T-helper 1 cell treated with Interleukin-12 subunit alpha and Interleukin-12 subunit beta and Interleukin-4 antibody, amounts not matched to agents 30 ng/mL and 1 ng/mL, for 36 hours (primary cell): ENCODE measurements around the gene ADCY2. TPM values are rescaled to one million over a fixed set of nuclear protein-coding genes. Genes with fewer than 3 reads are reported as not detected.

Source experiments
- intact Hi-C: fragments of 100-400 bp; cut with micrococcal nuclease; formaldehyde crosslinking; loops from one replicate; pipeline ENCODE4 v1.15.1; 2024
- total RNA-seq: library from RNA; stranded (reverse); gene quantifications from 2 replicates; pipeline ENCODE4 v1.2.3, GENCODE V29; 2022

Gene ADCY2
- total RNA-seq, 1 donor from 2014 or later = not detected

DNA sequence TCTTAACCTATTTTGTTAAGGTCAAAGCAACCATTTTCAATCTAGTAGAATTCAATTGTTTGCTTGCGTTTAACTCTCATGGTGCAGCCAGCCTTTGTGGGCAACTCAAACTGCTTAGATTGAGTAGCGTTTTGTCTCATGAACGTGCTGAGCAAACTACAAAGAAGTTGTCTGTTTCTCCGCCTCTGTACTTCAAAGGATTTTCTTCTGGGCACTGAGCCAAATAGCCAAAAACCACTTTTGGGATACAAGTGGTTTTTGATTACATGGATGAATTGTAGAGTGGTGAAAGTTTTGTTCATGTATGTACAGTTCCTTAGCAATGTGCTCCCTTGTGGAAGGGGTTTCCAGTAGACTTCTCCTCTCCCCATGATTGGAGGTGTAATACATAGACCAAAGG, 332.1 kb downstream of the ADCY2 start:
- intact Hi-C loops = no loop called here

DNA sequence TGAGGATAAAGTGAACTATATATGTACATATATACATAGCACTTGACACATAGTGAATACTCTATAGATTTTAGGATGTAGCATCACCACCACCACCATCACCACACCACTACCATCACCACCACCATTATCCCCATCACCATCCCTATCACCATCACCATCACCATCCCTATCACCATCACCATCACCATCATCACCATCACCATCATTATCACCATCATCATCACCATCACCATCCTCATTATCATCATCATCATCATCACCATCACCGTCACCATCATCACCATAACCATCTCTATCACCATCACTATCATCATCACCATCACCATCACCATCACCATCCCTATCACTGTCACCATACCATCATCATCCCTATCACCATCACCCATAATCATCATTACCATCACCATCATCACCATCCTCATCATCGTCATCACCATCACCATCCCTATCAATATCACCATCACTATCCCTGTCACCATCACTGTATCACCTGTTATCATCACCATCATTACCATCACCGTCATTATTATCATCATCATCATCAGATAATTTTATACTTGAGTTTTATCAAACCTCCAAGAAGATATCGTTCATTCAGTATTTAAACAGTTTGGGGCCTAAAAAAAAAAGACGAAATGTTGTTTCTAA, 345.6 kb downstream of the ADCY2 start:
- intact Hi-C loops = loop anchor here (10.0 kb wide), 1 partner anchor 487 kb away; no protein-coding TSS in a partner anchor

DNA sequence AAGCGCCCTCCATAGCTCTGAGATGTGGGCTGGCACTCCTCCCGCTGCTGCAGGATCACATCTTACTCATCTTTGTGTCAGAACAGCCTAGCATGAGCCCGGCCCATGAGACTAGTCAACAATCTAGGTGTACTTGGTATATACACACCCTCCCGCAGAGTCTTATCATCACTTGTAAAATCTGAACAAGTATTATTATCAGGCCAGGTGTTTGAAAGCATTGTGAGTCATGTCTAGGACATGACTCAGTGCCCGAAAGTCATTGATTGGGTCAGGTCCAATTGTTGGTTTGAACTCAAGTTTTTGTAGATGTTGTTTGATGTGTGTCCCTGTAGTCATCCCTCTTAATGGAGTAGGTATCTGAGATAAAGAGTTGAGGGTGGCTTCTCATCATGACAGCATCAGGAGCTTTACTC, 346.3 kb downstream of the ADCY2 start:
- intact Hi-C loops = loop anchor here (10.0 kb wide), 1 partner anchor 487 kb away; no protein-coding TSS in a partner anchor

DNA sequence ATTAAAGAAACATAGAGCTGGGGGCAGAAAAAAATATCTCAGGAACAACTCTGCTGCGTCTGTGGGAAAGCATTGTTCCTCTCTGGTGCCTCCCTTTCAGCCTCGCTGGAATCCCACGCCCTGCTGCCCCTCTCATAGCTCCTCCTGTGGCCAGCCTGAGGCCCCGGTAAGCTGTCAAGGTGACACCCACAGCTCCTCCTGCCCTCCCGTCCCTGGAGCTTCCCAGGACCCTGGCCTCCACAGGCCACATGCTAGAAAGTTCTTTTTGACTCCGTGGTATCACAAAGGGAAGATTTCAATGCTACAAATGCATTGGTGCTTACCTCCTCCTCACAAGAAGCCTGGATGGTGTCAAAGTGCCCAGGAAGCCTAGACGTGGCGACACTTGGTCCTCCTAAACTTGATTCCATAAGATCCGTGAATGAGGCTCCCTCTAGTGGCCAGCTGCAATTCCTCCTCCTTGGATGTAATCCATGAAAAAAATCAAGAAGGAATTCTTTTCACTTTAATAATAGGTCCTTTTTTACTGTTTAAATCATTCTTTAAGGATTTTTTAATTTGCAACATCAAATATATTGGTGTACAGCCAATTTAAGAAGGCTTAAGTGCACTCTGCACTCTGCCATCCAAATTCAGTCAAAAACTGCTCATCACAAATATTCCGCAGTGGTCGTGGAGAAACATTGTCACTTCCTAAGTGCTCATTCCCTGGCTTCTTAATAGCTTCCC, 350.1 kb downstream of the ADCY2 start:
- intact Hi-C loops = loop anchor here (1.0 to 10.0 kb wide), 3 partner anchors 491 to 980 kb away; no protein-coding TSS in a partner anchor

DNA sequence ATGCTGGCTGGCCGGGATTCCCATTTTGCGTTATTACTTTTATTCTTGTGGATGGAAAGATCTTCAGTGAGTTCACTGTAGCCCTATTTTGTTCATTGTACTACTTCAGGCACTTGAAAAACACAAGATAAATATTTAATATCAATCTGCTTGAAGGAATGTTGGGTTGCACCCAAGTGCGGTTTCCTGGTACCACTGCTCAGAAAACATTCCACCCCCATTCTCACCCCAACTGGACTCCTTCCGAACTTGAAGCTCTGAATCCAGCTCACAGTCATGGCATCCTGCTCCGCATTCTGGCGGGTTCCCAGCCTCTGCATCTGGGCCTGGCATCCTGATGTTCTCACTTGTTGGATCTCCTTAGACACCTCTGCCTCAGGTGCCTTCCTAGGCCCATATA, 351.8 kb downstream of the ADCY2 start:
- intact Hi-C loops = loop anchor here (10.0 kb wide), 1 partner anchor 493 kb away; no protein-coding TSS in a partner anchor

DNA sequence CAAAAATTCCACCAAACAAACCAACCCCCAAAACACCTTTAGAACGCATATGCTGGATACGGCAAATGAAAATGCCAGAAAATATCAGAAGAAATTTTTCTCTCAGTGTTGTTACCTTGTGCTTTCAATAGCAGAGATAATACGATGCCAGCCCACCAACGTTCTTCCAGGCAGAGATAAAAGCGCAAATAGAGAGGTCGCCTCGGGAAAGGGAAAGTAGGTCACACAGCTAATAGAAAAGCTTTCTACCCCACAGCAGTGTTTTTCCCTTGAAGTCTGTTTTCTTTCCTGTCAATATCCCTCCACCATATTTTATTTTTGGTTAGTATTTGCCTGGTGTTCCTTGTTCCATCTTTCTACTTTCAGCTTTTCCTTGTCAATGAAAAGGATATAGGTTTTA, 353.7 kb downstream of the ADCY2 start:
- intact Hi-C loops = loop anchor here (10.0 kb wide), 1 partner anchor 495 kb away; no protein-coding TSS in a partner anchor

DNA sequence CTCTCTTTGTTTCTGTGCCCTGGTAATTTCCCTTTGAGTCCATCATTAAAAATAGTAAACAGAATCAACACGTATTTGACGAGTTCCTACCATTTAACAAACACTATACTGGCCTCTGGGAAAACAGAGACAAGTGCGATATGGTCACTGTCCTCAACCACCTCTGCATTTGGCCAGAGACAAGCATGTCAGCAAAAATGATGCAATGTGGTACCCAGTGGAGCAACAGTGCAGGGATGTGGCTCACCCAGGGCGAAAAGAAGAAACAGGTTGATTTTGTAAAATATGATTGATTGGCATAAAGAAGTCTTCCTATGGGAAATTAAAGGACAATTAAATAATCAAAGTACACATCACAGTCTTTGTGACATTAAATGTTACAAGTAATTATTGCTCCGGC, 355.9 kb downstream of the ADCY2 start:
- intact Hi-C loops = no loop called here

DNA sequence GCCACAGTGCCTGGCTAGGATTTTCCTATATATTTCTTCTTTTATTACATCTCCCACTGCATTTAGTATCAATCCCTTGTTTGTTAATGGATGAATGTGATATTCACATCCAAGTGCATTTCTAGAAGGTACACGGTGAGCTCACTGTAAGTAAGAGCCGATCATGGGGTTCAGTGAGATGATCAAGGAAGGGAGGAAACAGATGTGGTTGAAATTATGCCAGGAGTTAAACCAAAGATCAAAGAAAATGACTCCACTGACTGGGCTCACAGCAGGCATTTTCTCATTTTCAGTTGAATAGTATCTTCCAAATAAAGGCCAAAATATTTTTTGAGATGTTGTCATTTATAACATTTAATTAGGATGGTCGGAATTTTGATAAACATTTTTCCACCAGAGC, 357.2 kb downstream of the ADCY2 start:
- intact Hi-C loops = no loop called here

DNA sequence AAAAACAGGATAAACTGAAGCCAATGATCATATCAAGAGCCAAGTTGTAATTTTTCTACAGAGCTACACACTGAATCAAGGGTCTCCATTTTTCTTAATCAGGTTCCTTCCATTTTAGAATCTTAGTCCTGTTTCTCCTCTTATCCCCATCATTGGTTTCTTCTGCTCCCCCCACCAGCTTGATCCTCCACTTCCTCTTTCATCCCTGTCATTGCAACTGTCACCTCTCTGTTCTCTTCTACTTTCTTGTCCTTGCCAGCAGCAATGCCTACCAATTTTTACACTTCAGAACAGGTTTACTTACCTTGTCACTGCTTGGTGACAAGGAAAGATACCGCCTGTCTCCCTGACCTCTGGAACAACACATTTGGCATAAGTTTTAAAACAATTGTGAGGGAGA, 357.7 kb downstream of the ADCY2 start:
- intact Hi-C loops = no loop called here

DNA sequence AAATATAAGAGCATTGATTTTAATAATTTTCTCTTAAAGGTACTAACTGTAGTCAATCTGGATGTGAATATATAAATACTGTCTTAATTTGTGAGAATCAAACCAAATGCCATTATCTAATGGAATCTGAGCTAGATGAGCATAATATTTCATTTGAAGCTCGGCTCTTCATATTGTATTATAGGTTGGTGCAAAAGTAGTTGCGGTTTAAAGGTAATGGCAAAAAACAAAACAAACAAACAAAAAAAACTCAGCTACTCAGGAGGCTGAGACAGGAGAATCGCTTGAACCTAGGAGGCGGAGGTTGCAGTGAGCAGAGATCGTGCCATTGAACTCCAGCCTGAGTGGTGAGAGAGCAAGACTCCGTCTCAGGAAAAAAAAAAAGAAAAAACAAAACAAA, 358.6 kb downstream of the ADCY2 start:
- intact Hi-C loops = loop anchor here (2.0 kb wide), 1 partner anchor 934 kb away; no protein-coding TSS in a partner anchor

DNA sequence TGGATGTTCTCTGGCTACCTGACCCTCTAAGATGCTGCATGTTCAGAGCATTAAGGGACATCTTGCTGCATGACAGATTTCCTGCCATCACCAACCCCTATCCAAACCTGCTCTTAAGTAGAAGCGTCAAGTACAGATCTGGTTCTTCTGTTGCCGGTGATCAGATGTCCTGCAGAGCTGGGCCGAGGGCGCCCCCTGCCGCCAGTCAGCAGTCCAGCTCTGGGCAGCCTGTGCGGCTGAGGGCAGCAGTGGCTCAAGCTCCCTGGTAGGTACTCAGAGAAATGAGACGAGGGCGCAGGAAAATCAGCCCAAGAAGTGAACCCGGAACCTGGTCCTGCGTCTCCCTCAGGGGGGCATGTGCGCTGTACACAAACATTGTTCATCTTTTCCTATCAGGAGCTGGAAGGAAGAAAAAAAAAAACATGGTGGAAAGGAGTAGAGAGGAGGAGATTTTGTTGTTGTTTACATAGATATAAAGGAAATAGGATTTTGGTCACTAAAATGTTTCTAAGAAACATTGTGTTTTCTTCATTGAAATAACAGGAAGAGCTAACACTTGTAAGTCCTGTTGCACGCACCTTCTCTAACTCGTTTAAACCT, 359.2 kb downstream of the ADCY2 start:
- intact Hi-C loops = loop anchor here (1.0 to 2.0 kb wide), 2 partner anchors 934 to 990 kb away; no protein-coding TSS in a partner anchor

DNA sequence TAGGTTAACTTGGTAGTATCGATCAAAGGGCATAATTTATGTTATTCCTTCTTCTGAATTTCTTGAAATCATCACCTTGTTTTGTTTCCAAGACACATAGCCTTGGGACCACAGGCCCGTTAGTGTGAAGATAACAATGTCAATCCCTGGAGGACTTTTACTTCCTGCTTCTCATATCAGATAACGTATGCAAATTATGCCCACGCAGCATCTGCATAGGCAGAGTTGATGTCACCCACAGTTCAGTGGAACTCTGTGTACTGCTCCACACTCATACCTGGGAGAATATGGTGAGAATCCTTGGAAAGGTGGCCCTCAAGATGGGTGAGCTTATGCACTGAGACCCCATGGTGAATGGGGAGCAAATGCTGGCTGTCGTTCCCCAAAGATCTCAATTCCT, 360.0 kb downstream of the ADCY2 start:
- intact Hi-C loops = loop anchor here (1.0 to 2.0 kb wide), 2 partner anchors 935 to 991 kb away; no protein-coding TSS in a partner anchor

DNA sequence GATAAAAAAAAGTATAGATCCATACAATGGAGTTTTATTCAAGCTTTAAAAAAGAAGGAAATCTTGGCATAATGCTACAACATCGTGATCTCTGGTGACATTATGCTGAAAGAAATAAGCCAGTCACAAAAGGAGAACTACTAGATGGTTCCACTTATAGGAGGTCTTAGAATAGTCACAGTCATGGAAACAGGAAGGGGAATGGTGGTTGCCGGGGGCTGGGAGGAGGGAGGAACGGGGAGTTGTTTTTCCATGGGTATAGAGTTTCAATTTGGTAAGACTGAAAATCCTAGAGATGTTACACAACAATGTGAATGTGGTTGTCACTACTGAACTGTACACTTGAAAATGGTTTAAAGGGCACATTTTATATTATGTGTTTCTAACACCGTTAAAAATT, 360.5 kb downstream of the ADCY2 start:
- intact Hi-C loops = no loop called here

DNA sequence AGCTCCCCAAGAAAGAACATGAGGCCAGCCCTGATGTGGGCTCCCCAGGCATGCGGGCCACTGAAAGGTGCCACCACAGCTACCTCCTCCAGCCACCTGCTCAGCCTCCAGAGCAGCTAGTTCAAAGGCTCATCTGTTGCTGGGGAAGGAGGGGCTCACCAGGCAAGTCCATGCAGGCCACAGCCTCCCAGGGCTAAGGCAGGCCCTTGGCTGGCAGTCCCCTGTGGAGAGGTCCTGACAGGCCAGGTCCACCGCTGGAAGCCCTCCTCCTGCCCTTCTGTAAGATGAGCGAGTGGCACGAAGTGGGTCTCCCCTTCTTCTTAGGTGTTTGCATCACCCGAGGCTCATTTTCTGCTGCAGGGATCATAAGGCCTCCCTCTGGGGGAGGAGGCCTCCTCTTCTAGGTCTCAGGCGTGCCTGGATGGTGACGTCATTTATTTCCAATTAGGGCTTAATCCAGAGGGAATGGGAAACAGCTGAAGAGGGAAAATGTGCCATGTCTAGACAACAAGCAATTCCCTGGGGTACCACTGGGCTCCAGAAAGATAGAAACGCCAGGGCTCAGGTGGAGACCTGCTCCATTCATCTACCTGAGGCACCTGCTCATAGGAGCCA, 363.4 kb downstream of the ADCY2 start:
- intact Hi-C loops = no loop called here

DNA sequence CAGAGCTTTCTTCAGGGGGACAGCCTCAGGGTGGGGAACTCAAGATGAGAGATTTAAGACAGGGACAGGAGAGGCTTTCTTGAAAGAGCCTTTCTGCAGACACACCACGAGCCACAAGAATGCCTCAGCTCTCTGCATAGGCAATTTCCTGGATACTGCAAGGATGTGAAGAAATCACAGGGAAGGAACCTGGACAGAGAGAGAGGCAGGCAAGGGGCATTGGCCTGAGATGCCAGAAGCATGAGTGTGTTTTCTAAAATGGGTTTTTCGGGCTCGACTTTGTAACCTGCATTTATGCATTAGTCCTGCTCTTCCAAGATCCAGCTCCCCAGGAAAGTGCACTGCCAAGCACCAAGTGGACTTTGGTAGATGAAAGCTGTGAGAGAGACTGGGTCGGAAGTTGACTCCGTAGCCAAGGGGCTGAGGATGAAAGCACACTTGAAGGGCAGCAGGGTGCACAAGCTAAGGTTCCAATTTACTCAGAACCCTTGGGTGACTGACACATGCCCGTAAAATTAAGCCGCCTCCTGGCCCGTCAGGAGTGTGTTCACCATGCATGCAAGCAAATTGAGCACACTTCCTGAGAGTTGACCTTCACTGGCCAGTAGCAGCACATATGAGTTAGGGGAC, 364.1 kb downstream of the ADCY2 start:
- intact Hi-C loops = no loop called here

DNA sequence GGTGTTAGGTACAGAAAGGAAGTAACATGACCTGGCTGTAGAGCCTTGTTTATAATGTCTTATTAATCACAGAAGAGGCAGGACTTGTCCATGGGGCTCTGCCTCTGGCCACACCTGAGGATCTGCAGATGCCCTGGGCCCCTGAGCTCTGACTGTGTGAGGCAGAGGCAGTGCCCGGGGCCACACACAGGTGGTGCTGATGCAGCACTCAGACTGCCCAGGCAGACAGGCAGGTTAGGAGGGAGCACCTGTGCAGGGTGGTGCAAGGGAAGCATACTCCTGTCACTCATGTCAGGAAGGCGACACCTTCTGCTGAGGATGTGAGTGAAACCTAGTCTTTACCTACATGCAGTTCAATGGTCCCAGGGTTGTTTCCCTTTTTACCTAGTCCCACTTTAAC, 366.3 kb downstream of the ADCY2 start:
- intact Hi-C loops = no loop called here

DNA sequence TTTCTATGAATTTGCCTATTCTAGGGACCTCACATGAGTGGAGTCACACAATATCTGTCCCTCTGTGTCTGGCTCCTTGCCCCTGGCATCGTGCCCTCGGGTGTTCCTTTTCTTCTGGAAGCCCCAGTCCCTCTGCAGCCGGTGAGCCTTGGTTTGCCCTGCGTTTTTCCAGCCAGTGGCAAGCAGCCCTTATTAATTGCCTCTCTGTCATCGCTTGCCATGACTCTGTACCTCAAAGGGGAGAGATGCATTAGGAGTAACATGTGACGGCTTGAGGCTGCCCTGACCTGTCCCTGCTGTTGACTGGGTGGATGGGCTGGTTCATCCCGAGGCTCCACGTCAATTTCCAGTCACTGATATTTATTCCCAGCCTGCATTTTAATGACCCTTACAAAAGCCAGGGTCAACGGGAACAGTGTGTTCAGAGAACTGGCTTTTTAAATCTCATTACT, 367.7 kb downstream of the ADCY2 start:
- intact Hi-C loops = no loop called here

DNA sequence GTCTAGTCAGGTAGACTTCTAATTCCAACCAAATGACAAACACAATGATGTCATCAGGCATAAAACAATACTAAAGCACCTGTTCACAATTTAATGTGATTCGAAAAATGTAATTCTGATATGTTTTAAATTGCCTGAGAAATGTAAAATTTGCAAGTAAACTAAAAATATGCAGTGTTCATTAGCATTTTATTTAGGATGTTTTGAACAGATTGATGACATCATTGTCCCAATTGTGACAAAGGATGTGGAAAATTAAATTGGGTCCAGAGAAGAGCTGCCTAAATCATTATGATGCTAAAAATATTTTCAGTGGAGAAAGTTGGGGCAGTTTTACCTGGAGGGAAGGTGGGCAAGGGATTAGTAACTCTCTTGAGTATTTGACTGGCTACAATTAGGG, 368.5 kb downstream of the ADCY2 start:
- intact Hi-C loops = no loop called here

DNA sequence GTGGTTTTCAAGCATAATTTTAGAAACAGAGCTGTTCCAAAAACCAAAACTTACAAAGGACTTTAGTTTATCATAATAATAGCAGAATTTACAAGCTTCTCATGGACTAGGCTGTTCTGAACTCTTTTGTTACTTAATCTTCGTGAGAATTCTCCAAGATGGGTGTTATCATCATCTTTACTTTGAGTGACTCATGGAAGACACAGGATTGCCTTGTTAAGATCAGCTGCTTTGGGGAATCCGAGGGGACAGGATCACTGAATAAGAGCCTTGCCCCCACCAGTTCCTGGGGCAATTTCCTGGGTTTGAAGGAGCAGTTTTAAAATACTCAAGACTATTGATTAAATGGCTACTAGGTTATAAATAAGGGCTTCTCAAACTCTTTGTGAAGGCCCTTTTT, 374.5 kb downstream of the ADCY2 start:
- intact Hi-C loops = no loop called here

DNA sequence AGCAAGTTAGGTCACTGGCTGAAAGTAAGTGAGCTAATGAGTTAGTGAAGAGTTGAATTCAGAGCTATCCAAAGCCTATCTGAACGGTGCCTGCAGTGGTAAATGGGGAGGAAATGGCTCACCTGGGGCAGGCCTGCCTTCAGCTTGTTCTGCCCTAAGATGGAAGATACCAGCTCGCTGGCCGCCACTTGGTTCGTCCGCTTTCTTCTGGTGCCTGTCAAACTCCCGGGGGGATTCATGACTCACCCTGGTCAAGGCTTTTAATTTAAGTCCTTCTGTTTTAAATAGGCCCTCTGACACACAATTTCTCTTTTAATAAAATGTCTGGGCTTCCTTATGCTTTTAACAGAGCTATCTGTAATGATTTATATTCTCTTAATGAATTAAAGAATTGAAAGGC, 376.2 kb downstream of the ADCY2 start:
- intact Hi-C loops = no loop called here

DNA sequence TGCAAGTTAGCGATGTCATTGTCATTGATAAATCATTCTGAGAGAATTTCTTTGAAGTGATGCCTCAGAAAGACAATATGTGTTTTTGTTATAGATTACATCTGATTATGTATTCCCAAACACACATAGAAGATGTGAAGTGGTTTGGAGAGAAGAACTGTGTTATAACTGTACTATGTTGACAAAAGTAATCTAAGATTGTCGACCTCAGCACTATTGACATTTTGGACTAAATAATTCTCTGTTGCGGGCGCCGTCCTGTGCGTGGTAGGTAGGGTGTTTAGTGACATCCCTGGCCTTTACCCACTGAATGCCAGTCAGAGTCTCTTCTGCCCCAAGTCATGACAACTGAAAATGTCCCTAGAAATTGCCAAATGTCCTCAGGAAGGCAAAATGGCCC, 377.2 kb downstream of the ADCY2 start:
- intact Hi-C loops = no loop called here
